ENCODE results near the gene CD200. TPM values are rescaled to one million over a fixed set of nuclear protein-coding genes. Genes with fewer than 3 reads are reported as not detected.

CD200 gene
- total RNA-seq, 4 donors from 2014 or later, result 2.7 to 5.3 (median 3.6) TPM

Other genes with a start within 250 kb of the CD200 start
- gene C3orf52, start 246.8 kb upstream of the CD200 start, total RNA-seq, result 100 to 1,000 TPM in 2 of 4 donors, 10 to 100 TPM in 2; 78.8 to 183 (median 96.7) TPM
- gene GCSAM, start 199.9 kb upstream of the CD200 start, total RNA-seq, result 1 to 10 TPM in 3 of 4 donors, under 1 TPM in 1; 0.62 to 1.4 (median 1.3) TPM
- gene SLC9C1, start 38.9 kb upstream of the CD200 start, total RNA-seq, result not detected
- gene BTLA, start 166.3 kb downstream of the CD200 start, total RNA-seq, result 1 to 10 TPM in 1 of 4 donors, not detected in 3; 2.9 TPM
- 10 to 100 TPM; 56.3 to 81.6 (median 62.2) TPM for gene ATG3, start 228.8 kb downstream of the CD200 start, total RNA-seq
- 10 to 100 TPM; 18.7 to 25.8 (median 24.1) TPM for gene SLC35A5, start 228.9 kb downstream of the CD200 start, total RNA-seq

All from suprapubic skin (tissue), 4 donors.